Urothelium cell line (cell line): Measurements from ENCODE around the gene NHSL1.
"Not testable (repeated sequence)": the region's sequence is repeated elsewhere in the genome, so short reads cannot be mapped to it uniquely, and the experiment has no call there.

Experiments
- DNase-seq: peaks from one replicate; pipeline ENCODE4 v3.0.0; 2011; ENCODE audit warnings: low spot score, mixed read lengths
- FAIRE-seq: peaks from 2 replicates; lab custom pipeline; 2011; peaks lifted over from hg19 to GRCh38; lab: Jason Lieb, UNC

The NHSL1 gene

DNA sequence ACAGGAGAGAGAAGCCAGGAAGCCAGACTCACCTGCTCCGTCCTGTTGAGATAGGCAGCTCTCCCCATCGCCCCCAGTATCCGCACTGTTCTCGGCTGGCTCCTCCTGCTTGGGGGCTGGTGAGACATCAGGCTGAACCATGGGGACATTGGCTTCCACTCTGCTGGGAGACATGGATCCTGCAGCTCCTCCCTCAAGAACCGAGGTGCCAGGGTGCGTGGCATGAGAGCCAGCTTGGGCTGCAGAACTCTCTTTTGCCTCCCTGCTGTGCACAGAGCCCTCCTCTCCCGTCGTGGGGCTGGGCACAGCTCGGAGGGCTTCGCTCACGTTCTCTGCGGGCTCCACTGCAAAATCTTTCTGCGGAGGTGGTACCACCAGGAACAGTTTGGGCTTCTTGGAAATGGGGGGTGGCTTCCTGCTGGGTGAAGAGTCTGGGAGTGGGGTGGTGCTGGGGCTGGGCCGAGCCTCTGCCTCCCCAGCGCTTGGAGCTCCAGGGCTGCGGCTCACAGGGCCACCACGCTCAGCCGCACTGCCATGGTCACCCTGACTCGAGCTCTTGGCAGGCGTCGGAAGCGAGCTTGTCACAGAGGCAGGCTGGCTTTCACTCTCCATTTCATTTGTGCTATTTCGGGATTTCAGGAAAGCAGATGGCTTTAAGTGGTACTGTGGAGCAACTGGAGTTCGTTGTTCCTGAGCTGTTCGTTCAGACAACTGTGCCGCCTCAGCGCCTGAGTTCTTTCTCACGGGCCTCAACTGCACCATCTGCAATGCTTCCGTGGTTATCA is 68.7 kb downstream of the NHSL1 start:
- FAIRE-seq (no peak), DNase-seq (no peak)

DNA sequence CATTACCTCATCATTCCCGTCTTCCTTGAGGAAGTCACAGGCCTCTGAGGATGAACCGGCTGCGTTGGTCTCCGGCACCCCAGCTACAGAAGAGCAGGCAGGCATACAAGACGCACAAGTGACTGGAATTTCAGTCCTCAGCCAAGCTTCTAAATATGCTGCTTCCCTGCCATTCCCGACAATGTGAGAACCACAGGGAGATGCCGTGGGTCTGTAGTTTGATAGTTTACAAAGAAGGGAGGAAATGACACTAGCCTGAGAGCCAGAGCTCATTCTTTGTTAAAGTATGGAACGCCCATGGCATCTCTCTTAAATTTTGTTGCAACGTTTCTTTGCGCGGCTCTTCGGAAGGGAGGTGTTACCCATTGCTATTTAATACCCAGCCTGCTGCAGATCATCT is 69.5 kb downstream of the NHSL1 start:
- DNase-seq (no peak), FAIRE-seq (no peak)

GRCh38 chr6:138428944-138429598 is 70.2 kb downstream of the NHSL1 start:
- FAIRE-seq (no peak), DNase-seq (peak; percentile 36)

- FAIRE-seq: no peak
Observed at GRCh38 chr6:138427701-138428100, 71.6 kb downstream of the NHSL1 start.

GRCh38 chr6:138426500-138427123 is 72.7 kb downstream of the NHSL1 start:
- DNase-seq (no peak), FAIRE-seq (no peak)

More at GRCh38 chr6:138427701-138428100, 71.6 kb downstream of the NHSL1 start:
- DNase-seq: no peak

GRCh38 chr6:138425256-138425655 is 74.0 kb downstream of the NHSL1 start:
- not testable (repeated sequence) for FAIRE-seq, DNase-seq

DNA sequence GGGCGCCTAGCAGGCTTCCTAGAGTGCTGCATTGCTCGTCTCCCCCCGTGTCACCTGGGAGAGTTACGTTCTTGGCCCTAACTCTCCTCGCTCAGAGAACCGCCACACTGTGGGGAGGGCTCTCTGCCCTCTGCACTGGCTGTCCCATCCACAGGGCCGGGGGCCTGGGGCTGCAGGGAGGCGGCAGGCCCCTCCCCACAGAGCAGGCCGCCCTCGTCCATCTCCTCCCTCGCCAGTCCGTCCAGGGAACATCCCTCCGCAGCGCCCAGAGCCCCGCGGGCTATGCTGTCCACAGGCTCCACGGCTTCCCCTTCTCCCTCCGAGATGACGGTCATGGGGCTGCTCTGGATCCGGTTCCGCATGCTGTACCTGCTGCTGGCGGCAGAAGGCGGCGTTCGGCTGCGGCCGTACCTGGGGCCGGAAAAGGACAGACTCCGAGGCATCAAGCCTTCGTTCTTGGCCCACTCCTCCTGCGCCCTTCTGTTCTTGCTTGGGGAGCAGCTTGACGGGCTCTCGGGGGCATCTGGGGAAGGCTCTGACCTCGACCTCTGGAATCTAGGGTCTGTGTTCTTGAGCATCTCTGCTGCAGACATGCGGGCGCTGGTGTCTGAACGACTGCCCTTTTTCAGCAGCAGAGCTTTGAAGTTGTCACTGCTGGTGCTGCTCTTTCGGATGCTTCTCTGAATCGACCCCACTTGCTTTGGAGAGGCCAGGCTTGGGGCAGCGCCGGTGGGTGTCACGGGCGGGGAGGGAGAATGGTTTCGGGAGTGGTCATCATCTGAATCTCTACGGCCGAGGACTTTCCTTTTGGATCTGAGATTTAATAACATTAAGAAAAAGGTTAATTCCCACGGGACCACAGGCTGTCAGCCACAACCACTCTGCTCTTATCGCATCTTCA is 75.0 kb downstream of the NHSL1 start:
- DNase-seq (no peak), FAIRE-seq (no peak)

DNA sequence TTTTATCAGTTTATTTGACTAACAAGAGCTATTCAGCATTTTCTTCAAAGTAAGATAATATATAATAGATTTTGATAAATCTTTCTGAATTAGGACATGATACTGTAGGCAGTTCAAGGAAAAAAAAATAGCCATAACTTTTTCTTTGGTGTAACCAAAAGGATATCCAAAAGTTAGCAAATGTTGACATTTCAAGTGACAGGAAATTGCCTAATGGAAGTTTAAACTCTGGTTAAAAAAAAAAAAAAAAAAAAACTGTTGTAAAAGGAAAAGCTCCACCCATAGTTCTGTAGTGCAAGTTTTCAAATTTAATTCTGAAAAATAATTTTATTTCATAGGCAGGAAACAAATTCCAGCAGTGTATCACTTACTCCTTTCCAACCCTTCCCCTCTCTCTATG is 76.4 kb downstream of the NHSL1 start:
- no peak for FAIRE-seq
- no peak for DNase-seq

- DNase-seq: no peak
- no peak for FAIRE-seq
Observed at GRCh38 chr6:138421608-138422007, 77.7 kb downstream of the NHSL1 start.

- no peak for FAIRE-seq
Observed at GRCh38 chr6:138421089-138421488, 78.2 kb downstream of the NHSL1 start.

DNA sequence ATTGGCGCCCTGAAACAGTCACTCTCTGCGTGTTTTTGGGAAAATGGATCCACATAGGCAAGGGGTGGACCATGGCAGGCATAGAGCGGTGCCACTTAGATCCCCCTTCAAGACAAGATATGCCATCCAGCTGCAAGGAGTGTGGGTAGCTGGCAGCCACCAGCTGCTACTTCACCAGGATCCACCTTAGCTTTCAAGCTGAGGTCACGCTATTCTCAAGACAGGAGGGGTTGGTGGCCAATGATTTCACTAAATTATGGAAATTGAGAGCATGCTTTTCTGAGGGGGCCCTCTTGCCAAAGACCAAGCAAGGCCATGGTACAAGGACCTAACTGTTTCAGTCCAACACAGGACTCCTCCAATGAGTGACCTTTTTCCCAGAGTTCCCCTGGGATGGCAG is 78.9 kb downstream of the NHSL1 start:
- no peak for DNase-seq
- FAIRE-seq: no peak

More at GRCh38 chr6:138421089-138421488, 78.2 kb downstream of the NHSL1 start:
- no peak for DNase-seq

GRCh38 chr6:138419766-138420165 is 79.5 kb downstream of the NHSL1 start:
- FAIRE-seq (no peak), DNase-seq (no peak)

GRCh38 chr6:138418118-138418742 is 81.1 kb downstream of the NHSL1 start:
- FAIRE-seq: no peak
- no peak for DNase-seq

GRCh38 chr6:138417493-138418117 is 81.7 kb downstream of the NHSL1 start:
- DNase-seq: no peak
- no peak for FAIRE-seq

GRCh38 chr6:138416206-138416605 is 83.1 kb downstream of the NHSL1 start:
- FAIRE-seq: no peak
- DNase-seq: no peak

DNA sequence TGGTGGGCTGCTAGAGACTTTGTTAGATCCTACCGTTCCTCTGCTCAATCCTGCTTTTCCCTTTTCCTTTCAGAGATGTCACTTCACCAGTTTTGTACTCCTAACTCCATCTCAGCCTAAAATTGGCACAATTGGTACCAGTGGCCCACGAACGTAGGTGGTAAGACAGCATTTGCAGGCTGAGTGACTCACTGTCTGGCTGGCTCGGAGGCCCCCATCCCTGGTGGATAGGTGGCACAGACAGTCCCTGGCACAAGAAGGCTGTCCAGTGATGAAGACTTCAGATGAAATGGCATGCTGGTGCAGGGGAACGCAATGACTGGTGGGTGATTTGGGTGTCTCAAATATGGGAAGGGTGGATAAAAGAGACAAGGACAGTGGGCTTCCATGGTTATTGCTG is 84.2 kb downstream of the NHSL1 start:
- FAIRE-seq (no peak), DNase-seq (no peak)

GRCh38 chr6:138410972-138411880 is 88.1 kb downstream of the NHSL1 start:
- FAIRE-seq (no peak), DNase-seq (peak; percentile 26)

GRCh38 chr6:138410048-138410735 is 89.1 kb downstream of the NHSL1 start:
- DNase-seq: no peak
- FAIRE-seq: no peak
